ENCODE measurements around the gene TMEM108. TPM values are rescaled to one million over a fixed set of nuclear protein-coding genes. Genes with fewer than 3 reads are reported as not detected.

TMEM108 gene
- total RNA-seq, 1 donor from 2014 or later: 1.5 TPM

- no peak for DNase-seq (ENCODE audit: low spot score)
These were observed 173.7 kb downstream of the TMEM108 start for GRCh38 chr3:133211856-133212255.

GRCh38 chr3:133213937-133214336, 175.7 kb downstream of the TMEM108 start:
- no peak for DNase-seq (ENCODE audit: low spot score)

- DNase-seq (ENCODE audit: low spot score): no peak
These were observed 189.6 kb downstream of the TMEM108 start for GRCh38 chr3:133227813-133228212.

GRCh38 chr3:133230195-133230594, 192.0 kb downstream of the TMEM108 start:
- DNase-seq (ENCODE audit: low spot score): no peak

GRCh38 chr3:133236901-133237300, 198.7 kb downstream of the TMEM108 start:
- DNase-seq (ENCODE audit: low spot score): no peak

- DNase-seq (ENCODE audit: low spot score): no peak
These were observed 199.2 kb downstream of the TMEM108 start for GRCh38 chr3:133237380-133237779.

GRCh38 chr3:133238015-133238414, 199.8 kb downstream of the TMEM108 start:
- no peak for DNase-seq (ENCODE audit: low spot score)

GRCh38 chr3:133246119-133246518, 207.9 kb downstream of the TMEM108 start:
- no peak for DNase-seq (ENCODE audit: low spot score)

GRCh38 chr3:133246773-133247172, 208.6 kb downstream of the TMEM108 start:
- DNase-seq (ENCODE audit: low spot score): no peak

GRCh38 chr3:133248389-133248788, 210.2 kb downstream of the TMEM108 start:
- DNase-seq (ENCODE audit: low spot score): no peak

GRCh38 chr3:133249490-133249889, 211.3 kb downstream of the TMEM108 start:
- no peak for DNase-seq (ENCODE audit: low spot score)

GRCh38 chr3:133254151-133254550, 216.0 kb downstream of the TMEM108 start:
- no peak for DNase-seq (ENCODE audit: low spot score)

GRCh38 chr3:133254716-133255115, 216.5 kb downstream of the TMEM108 start:
- no peak for DNase-seq (ENCODE audit: low spot score)

GRCh38 chr3:133256787-133257483, 218.7 kb downstream of the TMEM108 start:
- no peak for DNase-seq (ENCODE audit: low spot score)

GRCh38 chr3:133258358-133258757, 220.2 kb downstream of the TMEM108 start:
- no peak for DNase-seq (ENCODE audit: low spot score)

- no peak for DNase-seq (ENCODE audit: low spot score)
These were observed 221.6 kb downstream of the TMEM108 start for GRCh38 chr3:133259767-133260166.

GRCh38 chr3:133262333-133262732, 224.1 kb downstream of the TMEM108 start:
- no peak for DNase-seq (ENCODE audit: low spot score)

- DNase-seq (ENCODE audit: low spot score): no peak
These were observed 226.7 kb downstream of the TMEM108 start for GRCh38 chr3:133264920-133265319.

- DNase-seq (ENCODE audit: low spot score): no peak
These were observed 230.5 kb downstream of the TMEM108 start for GRCh38 chr3:133268726-133269134.

- no peak for DNase-seq (ENCODE audit: low spot score)
These were observed 231.2 kb downstream of the TMEM108 start for GRCh38 chr3:133269393-133269792.

- no peak for DNase-seq (ENCODE audit: low spot score)
These were observed 232.4 kb downstream of the TMEM108 start for GRCh38 chr3:133270631-133271030.

- DNase-seq (ENCODE audit: low spot score): no peak
These were observed 232.9 kb downstream of the TMEM108 start for GRCh38 chr3:133271042-133271441.

- DNase-seq (ENCODE audit: low spot score): no peak
These were observed 233.3 kb downstream of the TMEM108 start for GRCh38 chr3:133271539-133271938.

GRCh38 chr3:133273346-133273745, 235.2 kb downstream of the TMEM108 start:
- DNase-seq (ENCODE audit: low spot score): no peak
